Suppressor macrophage (primary cell): ENCODE data around the gene ABCC5.

Experiments used
- DNase-seq, 4 experiments: peaks; one replicate each; pipeline ENCODE4 v3.0.0-alpha.2; 2020 to 2022

Gene ABCC5

DNA sequence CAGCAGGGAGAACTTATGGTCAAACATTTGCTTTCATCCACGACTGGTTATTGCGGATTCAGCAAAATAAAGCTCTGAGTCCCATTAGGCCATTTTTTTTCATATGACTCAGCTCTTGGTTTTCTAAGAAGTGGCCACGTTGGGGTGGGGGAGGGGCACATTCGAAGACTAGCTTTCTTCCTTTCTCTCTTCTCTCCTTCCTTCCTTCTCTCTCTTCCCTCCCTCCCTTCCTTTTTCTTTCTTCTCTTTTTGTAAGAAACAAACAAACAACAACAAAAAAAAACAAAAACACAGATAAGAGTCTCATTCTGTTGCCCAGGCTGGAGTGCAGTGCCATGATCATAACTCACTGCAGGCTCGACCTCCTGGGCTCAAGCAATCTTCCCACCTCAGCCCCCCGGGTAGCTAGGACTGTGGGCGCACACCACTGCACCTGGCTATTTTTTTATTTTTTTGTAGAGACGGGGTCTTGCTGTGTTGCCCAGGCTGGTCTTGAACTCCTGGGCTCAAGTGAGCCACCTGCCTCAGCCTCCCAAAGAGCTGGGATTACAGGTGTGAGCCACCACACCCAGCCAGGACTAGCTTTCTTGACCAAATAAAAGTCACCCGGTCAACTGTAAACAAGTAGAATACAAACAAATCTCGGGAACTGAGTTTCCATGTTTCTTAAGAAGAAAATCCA is 41.6 kb downstream of the ABCC5 start:
- DNase-seq, result peak; percentile 28 to 71 (median 46)

DNA sequence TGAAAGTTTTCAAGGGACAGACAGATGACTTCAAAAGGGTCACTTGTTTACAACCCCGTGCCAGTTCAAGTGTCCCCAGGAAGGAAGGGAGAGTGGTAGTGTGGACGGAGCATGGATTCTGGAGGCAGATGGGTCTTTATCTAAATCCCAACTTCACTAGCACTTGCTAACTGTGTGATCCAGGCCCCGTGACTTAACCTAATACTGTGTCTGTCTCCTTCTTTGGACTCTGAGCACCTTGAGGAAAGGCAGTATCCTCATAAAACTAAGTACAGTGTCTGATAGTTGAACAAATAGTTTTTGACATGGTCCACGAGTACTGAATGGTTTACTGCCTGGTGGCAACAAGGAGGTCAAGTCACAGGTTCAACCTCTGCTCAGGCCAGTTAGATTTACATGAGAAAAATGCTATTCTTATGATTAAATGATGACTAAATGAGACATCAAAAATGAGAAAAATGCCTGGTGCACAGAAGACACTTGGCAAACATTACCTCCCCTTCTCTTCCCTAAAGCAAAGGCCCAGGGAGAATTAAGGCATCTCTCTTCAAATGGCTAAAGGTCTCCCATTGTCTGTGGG is 48.9 kb downstream of the ABCC5 start:
- DNase-seq, result no peak

DNA sequence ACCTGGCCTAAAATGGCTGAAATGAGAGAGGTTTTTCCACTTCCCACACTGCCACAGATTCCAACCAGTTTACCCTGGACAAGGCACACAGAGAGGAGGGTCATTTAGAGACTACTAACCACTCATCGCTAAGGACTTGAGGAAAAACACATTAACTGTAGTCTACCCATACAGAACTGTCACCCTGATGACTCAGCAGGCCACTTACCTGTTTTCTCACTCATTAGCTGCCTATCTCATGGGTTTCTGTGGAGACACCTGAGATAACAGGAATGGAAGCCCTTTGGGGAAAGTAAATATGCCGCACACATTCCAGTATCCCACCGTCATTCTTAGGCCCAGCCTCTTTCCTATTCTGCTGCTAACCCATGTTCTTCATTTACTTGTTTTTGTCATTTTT is 50.0 kb downstream of the ABCC5 start:
- no peak for DNase-seq

DNA sequence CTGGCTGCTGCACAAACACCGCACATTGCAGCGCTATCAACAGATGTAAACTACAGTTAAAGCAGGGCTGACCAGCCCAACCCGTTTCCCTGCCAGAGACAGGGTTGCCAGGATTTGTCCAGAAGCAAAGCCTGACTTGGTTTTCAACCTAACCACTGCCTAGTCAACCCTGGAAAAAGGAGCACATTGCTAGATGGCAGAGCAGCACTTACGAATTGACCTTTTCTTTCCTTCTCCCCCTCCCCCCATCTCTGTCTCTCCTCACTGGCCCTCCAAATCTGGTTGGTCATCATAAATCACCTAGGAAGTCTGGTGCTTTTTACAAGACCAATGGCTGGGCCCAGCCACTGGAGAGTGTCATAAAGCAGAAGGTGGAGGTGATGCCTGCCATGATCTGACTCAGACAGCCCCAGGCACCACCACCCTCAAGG is 51.3 kb downstream of the ABCC5 start:
- no peak for DNase-seq

- no peak for DNase-seq
Measured at GRCh38 chr3:183962807-183963206, 54.9 kb downstream of the ABCC5 start.

DNA sequence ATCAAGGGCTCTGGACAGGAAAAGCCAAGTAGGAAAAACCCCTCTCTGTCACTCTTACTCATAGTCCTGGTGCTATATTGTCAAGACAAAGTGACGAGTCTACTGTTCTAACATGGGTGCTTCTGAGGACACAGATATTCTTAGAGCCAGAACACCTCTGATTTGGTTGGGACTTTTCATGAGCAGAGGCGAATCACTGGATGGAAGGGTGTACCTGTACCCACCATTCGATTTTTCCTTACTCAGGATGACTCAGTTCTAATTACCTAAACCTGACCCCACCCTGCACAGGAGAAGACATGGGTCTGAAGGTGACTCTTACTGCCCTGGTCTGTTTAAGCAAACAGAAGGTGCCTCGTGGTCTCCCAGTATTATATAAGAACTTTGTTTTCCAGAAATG is 58.5 kb downstream of the ABCC5 start:
- DNase-seq, result no peak

- no peak for DNase-seq
Measured at GRCh38 chr3:183958775-183959174, 58.9 kb downstream of the ABCC5 start.

DNA sequence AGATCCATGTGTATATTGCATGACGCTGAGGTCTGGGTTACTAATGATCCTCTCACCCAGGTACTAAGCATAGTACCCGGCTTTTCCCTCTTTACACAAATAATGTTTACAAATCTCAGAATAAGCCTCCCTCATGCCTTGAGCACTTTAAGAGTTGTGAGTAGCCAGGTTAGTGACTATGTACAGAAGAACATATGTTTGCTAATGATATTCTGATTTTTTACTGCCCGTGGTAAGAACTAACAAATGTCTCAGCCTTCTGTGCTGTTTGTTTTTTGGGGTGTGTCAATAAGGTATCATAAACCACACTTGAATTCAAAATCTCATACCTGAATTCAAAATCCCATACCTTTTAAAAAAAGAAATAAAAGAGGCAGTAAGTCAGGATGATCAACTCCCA is 59.5 kb downstream of the ABCC5 start:
- no peak for DNase-seq

- DNase-seq, result no peak
Measured at GRCh38 chr3:183954875-183955274, 62.8 kb downstream of the ABCC5 start.

DNA sequence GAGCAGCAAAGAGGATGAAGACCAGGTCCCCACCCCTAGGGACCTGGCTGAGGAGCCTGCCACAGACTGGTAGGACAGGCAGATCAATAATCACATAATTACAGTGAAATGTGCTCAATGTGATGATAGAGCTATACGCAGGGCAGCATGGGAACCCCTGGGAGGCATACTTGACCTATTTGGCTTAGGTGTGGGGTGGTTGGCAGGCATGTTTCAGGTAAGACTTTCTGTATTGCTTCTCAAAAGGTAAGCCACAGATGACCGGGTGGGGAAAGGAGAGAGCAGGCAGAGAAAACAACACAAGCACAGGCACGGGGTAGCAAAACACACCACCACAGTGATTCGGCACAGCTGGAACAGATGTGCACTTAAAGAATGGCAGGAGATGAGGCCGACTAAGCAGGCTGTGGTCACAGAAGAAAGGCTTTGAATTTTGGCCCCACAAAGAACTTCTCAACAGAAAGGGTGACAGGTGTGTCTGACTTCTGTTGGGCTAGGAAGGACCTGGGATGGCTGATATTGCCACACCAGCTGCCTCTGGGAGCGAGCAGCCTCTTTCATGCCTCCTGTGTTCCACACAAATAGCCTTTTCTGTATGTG is 64.1 kb downstream of the ABCC5 start:
- no peak for DNase-seq

GRCh38 chr3:183951459-183951858 is 66.2 kb downstream of the ABCC5 start:
- DNase-seq, result no peak

DNA sequence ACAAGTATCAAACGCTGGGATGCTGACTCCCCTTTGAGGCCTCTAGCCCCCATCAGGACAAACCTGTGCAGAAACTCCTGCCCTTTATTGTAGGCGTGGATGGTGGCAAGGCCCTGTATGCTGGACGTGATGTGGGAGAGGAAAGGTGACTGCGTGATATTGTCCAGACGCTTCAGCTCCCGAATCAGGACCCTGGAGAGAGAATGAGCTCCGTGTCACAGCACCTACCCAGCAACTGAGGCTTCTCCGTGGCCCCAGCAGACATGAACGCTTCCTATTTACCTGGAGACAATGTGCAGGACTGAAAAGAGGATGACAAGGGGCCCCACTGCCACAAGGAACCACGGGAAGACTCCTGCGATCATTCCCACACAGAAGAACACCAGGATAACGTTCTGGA is 68.0 kb downstream of the ABCC5 start:
- DNase-seq, result no peak

DNA sequence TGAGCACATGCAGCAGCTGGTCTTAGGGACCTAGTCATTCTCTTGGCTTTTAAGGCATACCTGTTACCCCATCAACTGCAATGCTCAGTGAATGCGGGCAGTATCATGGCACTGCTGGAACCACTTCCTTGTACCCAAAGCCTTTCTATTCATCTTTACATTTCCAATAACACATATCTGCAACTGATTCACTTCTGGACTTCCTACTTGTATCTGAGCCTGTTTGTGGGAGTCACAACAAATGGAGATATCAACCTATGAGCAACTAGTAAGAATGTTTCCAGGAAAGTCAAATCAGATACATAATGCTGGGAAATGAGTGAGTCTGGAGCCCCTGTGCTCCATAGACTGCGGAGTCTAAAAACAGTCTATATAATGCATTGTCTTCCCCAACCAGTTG is 71.6 kb downstream of the ABCC5 start:
- DNase-seq, result no peak

GRCh38 chr3:183944775-183945174 is 72.9 kb downstream of the ABCC5 start:
- peak; percentile 8 to 55 (median 47) for DNase-seq

DNA sequence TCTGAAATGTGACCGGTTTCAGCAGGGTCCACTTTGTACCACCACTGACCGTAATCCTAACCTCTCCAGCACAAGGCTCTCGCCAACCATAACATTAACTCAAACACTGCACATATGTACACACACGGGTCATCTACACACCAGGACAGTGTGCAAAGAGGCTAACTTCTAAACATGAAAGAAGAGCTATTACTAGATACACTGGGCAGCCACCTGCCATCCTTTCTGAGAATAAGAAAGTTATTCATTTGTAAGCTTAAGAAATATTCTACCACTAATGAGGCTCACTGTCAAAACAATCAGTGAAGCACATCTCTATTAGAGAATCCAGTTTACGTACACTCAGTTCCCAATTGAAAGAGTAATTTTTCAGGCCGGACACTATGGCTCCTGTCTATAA is 73.9 kb downstream of the ABCC5 start:
- DNase-seq, result no peak

DNA sequence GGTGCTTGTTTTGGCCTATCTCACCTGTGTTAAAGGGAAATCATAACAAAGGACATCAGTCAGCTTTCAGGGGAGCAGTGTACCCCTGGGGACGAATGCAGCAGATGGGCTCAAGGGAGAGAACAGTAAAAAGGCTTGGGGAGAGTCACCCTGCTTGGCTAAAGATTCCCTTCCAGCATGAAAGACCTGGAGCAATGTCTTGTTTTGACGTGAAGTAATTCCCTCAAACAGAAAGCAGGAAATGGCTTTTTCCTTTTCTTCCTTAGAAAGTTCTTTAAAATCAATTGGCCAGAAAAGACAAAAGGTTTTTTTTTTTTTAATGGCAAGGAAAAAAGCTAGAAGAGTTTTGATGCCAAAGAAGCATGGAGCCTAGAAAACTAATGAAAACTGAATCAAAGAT is 76.5 kb downstream of the ABCC5 start:
- DNase-seq, result no peak

- no peak for DNase-seq
Measured at GRCh38 chr3:183937601-183938286, 79.9 kb downstream of the ABCC5 start.

DNA sequence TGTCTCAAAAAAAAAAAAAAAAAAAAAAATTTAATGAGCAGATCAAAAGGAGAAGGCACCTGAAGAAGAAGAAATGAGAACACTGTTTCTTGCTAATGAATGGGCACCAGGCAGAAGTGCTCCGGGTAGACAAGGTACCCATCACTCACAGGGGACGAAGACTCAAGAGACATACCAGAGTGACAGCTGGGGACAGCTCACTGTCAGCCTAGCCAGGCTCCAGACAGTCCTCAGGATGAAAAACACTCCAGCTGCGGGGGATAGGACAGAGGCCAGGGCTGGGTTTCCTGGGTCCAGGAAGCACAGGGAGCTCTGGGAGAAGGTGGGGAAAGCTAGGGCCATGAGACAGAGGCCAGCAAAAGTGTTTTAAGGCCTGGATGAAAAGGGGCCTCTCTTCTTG is 84.5 kb downstream of the ABCC5 start:
- no peak for DNase-seq

GRCh38 chr3:183931881-183932280 is 85.8 kb downstream of the ABCC5 start:
- DNase-seq, result no peak

GRCh38 chr3:183930086-183930485 is 87.6 kb downstream of the ABCC5 start:
- DNase-seq, result no peak

- DNase-seq, result no peak
Measured at GRCh38 chr3:183927059-183927458, 90.6 kb downstream of the ABCC5 start.

DNA sequence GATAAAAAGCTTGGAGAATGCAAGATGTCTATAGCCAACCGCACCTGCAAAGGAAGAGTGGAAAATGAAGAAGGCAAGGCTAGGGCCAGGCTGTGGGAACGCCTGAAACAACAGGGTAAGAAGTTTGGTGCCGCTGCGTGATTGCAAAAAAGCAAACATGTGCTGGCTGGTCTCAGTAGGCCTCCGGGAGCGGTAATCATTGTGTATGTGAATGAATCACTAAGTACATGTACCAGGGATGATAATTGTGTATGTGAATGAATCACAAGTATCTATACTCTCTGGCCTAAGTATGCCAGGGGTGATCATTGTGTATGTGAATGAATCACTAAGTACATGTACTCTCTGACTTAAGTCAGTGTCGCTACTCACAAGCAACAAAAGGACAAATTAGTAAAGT is 92.7 kb downstream of the ABCC5 start:
- no peak for DNase-seq

DNA sequence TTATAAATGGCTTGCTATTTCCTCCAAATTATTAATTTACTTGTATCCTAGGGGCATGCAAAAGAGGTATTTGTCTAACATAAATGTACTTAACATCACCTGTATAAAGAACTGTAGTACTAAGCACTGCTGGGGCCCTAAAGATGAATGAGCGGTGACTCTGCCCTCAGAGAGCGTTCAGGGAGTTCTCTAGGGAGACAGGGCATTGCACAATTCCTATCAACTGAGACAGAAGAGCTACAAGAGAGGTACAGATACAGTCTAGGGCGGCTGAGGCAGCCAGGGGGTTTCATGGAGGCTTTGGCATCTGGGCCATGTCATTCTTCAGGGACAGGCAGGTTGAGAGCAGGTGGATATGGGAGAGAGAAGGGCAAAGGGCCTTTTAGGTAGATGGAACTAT is 93.1 kb downstream of the ABCC5 start:
- DNase-seq, result no peak

- DNase-seq, result peak; percentile 14 to 63 (median 52)
Measured at GRCh38 chr3:183922421-183922820, 95.3 kb downstream of the ABCC5 start.
